PC-9 (cell line): ENCODE data around the gene KIF6. TPM values are rescaled to one million over a fixed set of nuclear protein-coding genes. Genes with fewer than 3 reads are reported as not detected.

ENCODE experiments used
- BruUV-seq: library from RNA; stranded (reverse); fragments of 400-500 nt; replicated peaks from 2 replicates; lab custom pipeline; 2021; lab: Mats Ljungman, UMichigan
- CTCF ChIA-PET: fragments of 300-600 bp; sonication (Branson Sonifier 250); formaldehyde crosslinking; loops from one replicate; lab custom pipeline; 2022; ENCODE audit warnings: antibody characterized with exemption; lab: Charles Lee
- POLR2A ChIA-PET: fragments of 300-600 bp; sonication (Branson Sonifier 250); formaldehyde crosslinking; loops from one replicate; lab custom pipeline; 2022; ENCODE audit warnings: antibody characterized with exemption; ENCODE audit not compliant: unreplicated experiment; lab: Charles Lee
- DNase-seq, 2 experiments: peaks; one replicate each; pipeline versions ENCODE4 v3.0.0 to v3.0.0-alpha.2; 2015 to 2022; ENCODE audit warnings: mixed read lengths in 1 of 2
- H2AFZ ChIP-seq: fragments of 200-600 bp; sonication (generic); 2 replicates; pipeline ENCODE4 v1.8.1; 2017; ENCODE audit warnings: antibody characterized with exemption
- H3F3A ChIP-seq: fragments of 200-600 bp; sonication (generic); 2 replicates; pipeline ENCODE4 v1.8.1; 2017; ENCODE audit warnings: antibody characterized with exemption, mild to moderate bottlenecking, low read depth; ENCODE audit not compliant: insufficient read depth
- H3K27ac ChIP-seq: fragments of 200-600 bp; sonication (generic); 2 replicates; pipeline ENCODE4 v1.6.1; 2016; ENCODE audit warnings: mixed run types
- H3K27me3 ChIP-seq: fragments of 200-600 bp; sonication (generic); 2 replicates; pipeline ENCODE4 v1.6.1; 2016; ENCODE audit warnings: low read depth, mixed run types; ENCODE audit not compliant: insufficient read depth
- H3K36me3 ChIP-seq: fragments of 200-600 bp; sonication (generic); 2 replicates; pipeline ENCODE4 v1.6.1; 2016; ENCODE audit warnings: low read depth, mixed run types
- H3K4me1 ChIP-seq: fragments of 200-600 bp; sonication (generic); replicated peaks from 2 replicates; pipeline ENCODE4 v1.6.1; 2016; ENCODE audit warnings: mixed run types; ENCODE audit not compliant: insufficient read depth
- H3K4me2 ChIP-seq: fragments of 200-600 bp; sonication (generic); 2 replicates; pipeline ENCODE4 v1.6.1; 2017; ENCODE audit warnings: mixed run types
- H3K4me3 ChIP-seq: fragments of 200-600 bp; sonication (generic); 2 replicates; pipeline ENCODE4 v1.6.1; 2016; ENCODE audit warnings: mixed run types
- H3K79me2 ChIP-seq: fragments of 200-600 bp; sonication (generic); 2 replicates; pipeline ENCODE4 v1.6.1; 2017; ENCODE audit warnings: low read depth, mixed run types
- H3K9me2 ChIP-seq: fragments of 200-600 bp; sonication (generic); 2 replicates; pipeline ENCODE4 v1.8.1; 2017; ENCODE audit warnings: mild to moderate bottlenecking; ENCODE audit not compliant: insufficient read depth
- H3K9me3 ChIP-seq: fragments of 200-600 bp; sonication (generic); 2 replicates; pipeline ENCODE4 v1.8.1; 2016; ENCODE audit warnings: low read depth; ENCODE audit not compliant: insufficient read depth
- H4K20me1 ChIP-seq: fragments of 200-600 bp; sonication (generic); 2 replicates; pipeline ENCODE4 v1.8.1; 2017; ENCODE audit not compliant: insufficient read depth
- EZH2 ChIP-seq: fragments of 200-600 bp; sonication (generic); IDR thresholded peaks from 2 replicates; pipeline ENCODE4 v1.8.0; 2017; ENCODE audit warnings: antibody characterized with exemption, low read depth
- intact Hi-C: fragments of 100-400 bp; cut with micrococcal nuclease; formaldehyde crosslinking; loops from one replicate; pipeline ENCODE4 v1.10.0; 2022; ENCODE audit not compliant: unreplicated experiment
- total RNA-seq: library from RNA; stranded (reverse); gene quantifications from 2 replicates; pipeline ENCODE4 v1.2.3, GENCODE V29; 2021
- TF ChIP-seq, protein P1 (sequence below): fragments of 200-600 bp; sonication (generic); conservative IDR thresholded peaks from 2 replicates; pipeline ENCODE4 v1.6.1; 2017; ENCODE audit warnings: mixed run types, antibody characterized with exemption, mild to moderate bottlenecking, moderate library complexity

Gene KIF6
- total RNA-seq, 1 experiment from 2014 or later, result not detected

DNA sequence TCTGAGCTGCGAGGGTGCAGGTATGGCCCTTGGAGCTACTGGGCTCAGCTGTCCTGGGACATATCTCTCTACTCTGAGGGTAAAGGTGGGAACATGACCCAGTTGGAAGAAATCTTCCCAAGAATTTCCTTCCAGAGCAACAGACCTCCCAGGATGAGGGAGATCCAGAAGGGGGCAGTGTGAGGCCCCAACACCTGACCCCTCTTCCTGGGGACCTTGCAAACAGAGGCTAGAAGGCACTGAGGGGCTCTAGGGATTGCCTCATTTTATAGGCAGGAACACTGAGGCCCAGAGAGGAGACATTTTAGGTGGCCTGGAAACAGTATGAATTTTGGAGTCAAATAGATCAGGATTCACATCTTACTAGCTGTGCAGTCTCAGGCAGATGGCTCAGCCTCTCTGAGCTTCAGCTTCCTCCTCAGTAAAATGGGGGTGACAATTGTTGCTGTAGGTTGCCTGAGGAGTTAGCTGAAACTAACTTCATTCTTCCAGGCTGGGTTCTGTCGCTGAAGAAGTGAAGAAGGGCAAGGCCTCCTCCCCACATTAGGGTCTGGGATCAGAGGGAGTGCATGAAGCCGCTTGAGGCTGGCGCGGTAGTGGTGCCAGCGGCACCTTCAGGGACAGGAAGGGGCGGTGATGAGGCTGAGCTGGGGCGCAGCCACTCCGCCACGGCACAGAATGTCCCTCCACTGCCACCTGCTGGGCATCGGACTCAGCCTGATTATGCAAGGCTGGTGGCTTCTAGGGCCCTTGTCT is 422.4 kb downstream of the KIF6 start:
- H3K4me2 ChIP-seq, result peak overlapping the region; percentile 76
- no peaks in the 10 kb centered on the region for H3K9me2 ChIP-seq
- H3K9me3 ChIP-seq, result no peaks in the 10 kb centered on the region
- no TSS peak for BruUV-seq
- no peaks in the 10 kb centered on the region for H3F3A ChIP-seq
- no peak overlapping the region for H3K27ac ChIP-seq
- H2AFZ ChIP-seq, result 0 out of 2 replicates have a peak overlapping the region, but pooled peaks have one; percentile 62
- ChIA-PET CTCF (interaction anchor here (0.7 to 2.2 kb wide), 6 partner anchors 23 to 248 kb away, joined by 3 to 20 read pairs (median 5); no protein-coding TSS in a partner anchor), POLR2A (interaction anchor here (0.6 kb wide), 1 partner anchor 248 kb away, joined by 5 read pairs; no protein-coding TSS in a partner anchor)
- intact Hi-C loops, result loop anchor here (1.0 to 5.0 kb wide), 5 partner anchors 74 to 430 kb away; partner anchors contain the start of gene KCNK5
- H3K27me3 ChIP-seq, result no peaks in the 10 kb centered on the region
- H3K36me3 ChIP-seq, result no peaks in the 10 kb centered on the region
- DNase-seq, result peak; percentile 56 to 82
- H3K4me1 ChIP-seq, result peaks cover 12% of the 10 kb centered on the region
- no peaks in the 10 kb centered on the region for H3K79me2 ChIP-seq
- peak overlapping the region; percentile 32; the same call in 1 of the 2 replicates for H3K4me3 ChIP-seq
- TF ChIP-seq, protein P1, sequence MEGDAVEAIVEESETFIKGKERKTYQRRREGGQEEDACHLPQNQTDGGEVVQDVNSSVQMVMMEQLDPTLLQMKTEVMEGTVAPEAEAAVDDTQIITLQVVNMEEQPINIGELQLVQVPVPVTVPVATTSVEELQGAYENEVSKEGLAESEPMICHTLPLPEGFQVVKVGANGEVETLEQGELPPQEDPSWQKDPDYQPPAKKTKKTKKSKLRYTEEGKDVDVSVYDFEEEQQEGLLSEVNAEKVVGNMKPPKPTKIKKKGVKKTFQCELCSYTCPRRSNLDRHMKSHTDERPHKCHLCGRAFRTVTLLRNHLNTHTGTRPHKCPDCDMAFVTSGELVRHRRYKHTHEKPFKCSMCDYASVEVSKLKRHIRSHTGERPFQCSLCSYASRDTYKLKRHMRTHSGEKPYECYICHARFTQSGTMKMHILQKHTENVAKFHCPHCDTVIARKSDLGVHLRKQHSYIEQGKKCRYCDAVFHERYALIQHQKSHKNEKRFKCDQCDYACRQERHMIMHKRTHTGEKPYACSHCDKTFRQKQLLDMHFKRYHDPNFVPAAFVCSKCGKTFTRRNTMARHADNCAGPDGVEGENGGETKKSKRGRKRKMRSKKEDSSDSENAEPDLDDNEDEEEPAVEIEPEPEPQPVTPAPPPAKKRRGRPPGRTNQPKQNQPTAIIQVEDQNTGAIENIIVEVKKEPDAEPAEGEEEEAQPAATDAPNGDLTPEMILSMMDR, result peak; percentile 92
- TF ChIP-seq EZH2, result no peak
- H4K20me1 ChIP-seq, result no peaks in the 10 kb centered on the region

DNA sequence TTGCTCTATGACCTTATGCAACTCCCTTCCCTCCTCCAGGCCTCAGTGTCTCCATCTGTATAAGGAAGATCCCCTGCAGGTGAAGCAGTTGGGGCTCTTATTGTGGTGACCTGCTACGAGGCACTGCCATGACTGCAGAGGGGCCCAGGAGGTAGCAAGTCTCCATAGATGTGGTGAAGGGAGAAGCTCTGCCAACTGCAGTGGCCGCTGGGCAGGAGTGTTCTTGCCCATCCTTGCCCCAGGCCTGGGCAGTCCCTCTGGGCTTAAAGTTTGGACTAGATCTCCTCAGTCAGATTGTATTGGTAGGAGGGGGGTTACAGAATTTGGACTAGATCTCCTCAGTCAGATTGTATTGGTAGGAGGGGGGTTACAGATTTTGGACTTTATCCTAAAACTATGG is 423.2 kb downstream of the KIF6 start:
- H3K9me2 ChIP-seq, result no peaks in the 10 kb centered on the region

DNA sequence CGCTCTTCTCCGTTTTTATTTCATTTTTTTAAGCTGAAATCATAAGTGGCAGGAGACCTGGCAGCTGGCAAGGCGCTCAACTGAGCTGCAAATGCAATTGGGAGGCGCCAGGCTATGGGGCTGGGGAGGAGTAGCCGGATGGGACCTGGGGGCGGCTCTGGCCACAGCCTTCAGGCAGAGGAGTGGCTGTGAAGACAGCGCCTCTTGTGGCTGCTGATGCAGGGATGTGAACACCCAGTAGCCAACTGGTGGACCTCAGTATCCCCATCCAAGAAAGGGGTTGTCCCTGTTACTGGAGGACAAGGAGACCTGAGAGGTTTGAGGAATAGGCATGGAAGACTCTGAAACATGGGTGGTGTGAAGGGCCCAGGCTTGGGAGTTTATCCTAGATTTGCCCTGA is 423.6 kb downstream of the KIF6 start:
- Histone ChIP-seq H3K4me3 (no peak overlapping the region), H3K36me3 (no peaks in the 10 kb centered on the region), H3F3A (no peaks in the 10 kb centered on the region; the same call in 1 of the 2 replicates), H3K4me1 (peaks cover 25% of the 10 kb centered on the region), H4K20me1 (no peaks in the 10 kb centered on the region), H3K79me2 (no peaks in the 10 kb centered on the region), H3K27me3 (no peaks in the 10 kb centered on the region), H2AFZ (no peak overlapping the region), H3K27ac (no peak overlapping the region), H3K9me3 (no peaks in the 10 kb centered on the region), H3K9me2 (no peaks in the 10 kb centered on the region), H3K4me2 (no peak overlapping the region)
- no peak for DNase-seq
- CTCF ChIA-PET, result interaction anchor here (0.7 to 2.2 kb wide), 2 partner anchors 98 to 1695 kb away, joined by 9 to 20 read pairs; no protein-coding TSS in a partner anchor
- TF ChIP-seq, protein P1, result peak; percentile 30; the same call in 1 of the 2 replicates
- no peak for TF ChIP-seq EZH2
- intact Hi-C loops, result loop anchor here (2.0 to 5.0 kb wide), 2 partner anchors 214 to 429 kb away; no protein-coding TSS in a partner anchor
- POLR2A ChIA-PET, result no interaction called here
- BruUV-seq, result no TSS peak

More for the DNA sequence above, 423.2 kb downstream of the KIF6 start:
- H4K20me1 ChIP-seq, result no peaks in the 10 kb centered on the region
- no peak overlapping the region for H3K4me2 ChIP-seq
- CTCF ChIA-PET, result interaction anchor here (0.7 to 2.2 kb wide), 4 partner anchors 98 to 1695 kb away, joined by 3 to 20 read pairs (median 8); no protein-coding TSS in a partner anchor
- POLR2A ChIA-PET, result no interaction called here
- H3K36me3 ChIP-seq, result no peaks in the 10 kb centered on the region
- intact Hi-C loops, result loop anchor here (2.0 to 5.0 kb wide), 2 partner anchors 215 to 429 kb away; no protein-coding TSS in a partner anchor
- no peak for DNase-seq
- no peak for TF ChIP-seq EZH2
- TF ChIP-seq, protein P1, result no peak
- no TSS peak for BruUV-seq
- no peaks in the 10 kb centered on the region for H3K27me3 ChIP-seq
- no peak overlapping the region for H3K4me3 ChIP-seq
- no peaks in the 10 kb centered on the region; the same call in 1 of the 2 replicates for H3F3A ChIP-seq
- H3K79me2 ChIP-seq, result no peaks in the 10 kb centered on the region
- no peaks in the 10 kb centered on the region for H3K9me3 ChIP-seq
- peaks cover 20% of the 10 kb centered on the region for H3K4me1 ChIP-seq
- H3K27ac ChIP-seq, result no peak overlapping the region
- H2AFZ ChIP-seq, result no peak overlapping the region
